ENCODE data around the gene RTEL1.
"Not testable (repeated sequence)": the region's sequence is repeated elsewhere in the genome, so short reads cannot be mapped to it uniquely, and the experiment has no call there.

Gene RTEL1

DNA sequence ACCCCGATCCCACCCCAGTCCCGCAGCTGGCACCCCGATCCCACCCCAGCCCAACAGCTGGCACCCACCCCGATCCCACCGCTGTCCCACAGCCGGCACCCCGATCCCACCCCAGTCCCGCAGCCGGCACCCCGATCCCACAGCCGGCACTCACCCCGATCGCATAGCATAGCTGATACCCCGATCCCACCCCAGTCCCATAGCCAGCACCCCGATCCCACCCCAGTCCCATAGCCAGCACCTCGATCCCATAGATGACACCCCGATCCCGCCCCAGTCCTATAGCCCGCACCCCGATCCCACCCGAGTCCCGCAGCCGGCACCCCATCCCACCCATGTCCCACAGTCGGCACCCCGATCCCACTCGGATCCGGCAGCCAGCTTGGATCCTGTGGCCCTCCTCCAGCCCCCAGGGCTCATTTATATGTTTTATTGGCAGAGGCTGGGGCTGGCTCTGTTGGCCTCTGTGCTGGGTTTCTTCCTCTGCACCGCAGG is 30.3 kb upstream of the RTEL1 start:
- no peak for DNase-seq (ENCODE audit: low read depth)
- TF ChIP-seq, protein P1, sequence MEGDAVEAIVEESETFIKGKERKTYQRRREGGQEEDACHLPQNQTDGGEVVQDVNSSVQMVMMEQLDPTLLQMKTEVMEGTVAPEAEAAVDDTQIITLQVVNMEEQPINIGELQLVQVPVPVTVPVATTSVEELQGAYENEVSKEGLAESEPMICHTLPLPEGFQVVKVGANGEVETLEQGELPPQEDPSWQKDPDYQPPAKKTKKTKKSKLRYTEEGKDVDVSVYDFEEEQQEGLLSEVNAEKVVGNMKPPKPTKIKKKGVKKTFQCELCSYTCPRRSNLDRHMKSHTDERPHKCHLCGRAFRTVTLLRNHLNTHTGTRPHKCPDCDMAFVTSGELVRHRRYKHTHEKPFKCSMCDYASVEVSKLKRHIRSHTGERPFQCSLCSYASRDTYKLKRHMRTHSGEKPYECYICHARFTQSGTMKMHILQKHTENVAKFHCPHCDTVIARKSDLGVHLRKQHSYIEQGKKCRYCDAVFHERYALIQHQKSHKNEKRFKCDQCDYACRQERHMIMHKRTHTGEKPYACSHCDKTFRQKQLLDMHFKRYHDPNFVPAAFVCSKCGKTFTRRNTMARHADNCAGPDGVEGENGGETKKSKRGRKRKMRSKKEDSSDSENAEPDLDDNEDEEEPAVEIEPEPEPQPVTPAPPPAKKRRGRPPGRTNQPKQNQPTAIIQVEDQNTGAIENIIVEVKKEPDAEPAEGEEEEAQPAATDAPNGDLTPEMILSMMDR (IDR thresholded peaks at IDR 0.05; ENCODE audit: control insufficient read depth, insufficient read depth, low read depth, low read length, missing control alignments): no peak

DNA sequence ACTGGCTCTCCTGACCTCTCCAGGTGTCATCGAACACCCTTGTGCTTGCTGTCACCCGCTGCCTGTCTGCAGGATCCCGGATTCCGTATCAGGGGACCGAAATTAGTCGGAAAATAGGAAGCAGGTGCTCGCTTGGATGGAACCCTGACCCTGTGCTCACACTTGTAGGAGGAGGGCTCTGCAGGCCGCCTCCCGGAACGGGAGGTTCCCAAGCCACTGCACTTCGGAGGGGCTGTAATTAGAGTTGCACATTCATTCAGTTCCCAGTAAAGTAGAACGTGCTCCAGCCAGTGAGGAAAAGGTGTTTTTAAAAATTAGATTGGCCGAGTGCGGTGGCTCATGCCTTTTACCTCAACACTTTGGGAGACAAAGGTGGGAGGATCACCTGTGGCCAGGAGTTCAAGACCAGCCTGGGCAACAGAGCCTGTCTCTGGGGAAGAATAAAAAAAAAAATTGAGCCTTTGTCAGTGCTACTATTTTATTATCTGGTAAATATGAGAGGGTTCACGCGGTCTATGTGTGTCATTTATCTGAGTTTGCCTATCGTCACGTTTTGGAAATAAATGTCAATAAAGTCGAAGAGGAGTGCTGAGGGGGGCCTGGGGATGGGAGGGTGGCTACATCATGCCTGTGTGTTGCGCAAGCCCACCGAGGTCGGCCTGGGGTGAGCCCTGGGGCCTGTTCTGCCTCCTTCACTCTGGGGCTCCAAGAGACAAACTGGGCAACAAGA is 29.7 kb upstream of the RTEL1 start:
- DNase-seq (ENCODE audit: low read depth): no peak
- peak overlapping the region; percentile 99 for H3K4me3 ChIP-seq (ENCODE audit: control insufficient read depth, low read depth, low read length)
- TF ChIP-seq, protein P1 (IDR thresholded peaks at IDR 0.05; ENCODE audit: control insufficient read depth, insufficient read depth, low read depth, low read length, missing control alignments): no peak

More for the DNA sequence above, 30.3 kb upstream of the RTEL1 start:
- peak overlapping the region; percentile 99 for H3K4me3 ChIP-seq (ENCODE audit: control insufficient read depth, low read depth, low read length)

DNA sequence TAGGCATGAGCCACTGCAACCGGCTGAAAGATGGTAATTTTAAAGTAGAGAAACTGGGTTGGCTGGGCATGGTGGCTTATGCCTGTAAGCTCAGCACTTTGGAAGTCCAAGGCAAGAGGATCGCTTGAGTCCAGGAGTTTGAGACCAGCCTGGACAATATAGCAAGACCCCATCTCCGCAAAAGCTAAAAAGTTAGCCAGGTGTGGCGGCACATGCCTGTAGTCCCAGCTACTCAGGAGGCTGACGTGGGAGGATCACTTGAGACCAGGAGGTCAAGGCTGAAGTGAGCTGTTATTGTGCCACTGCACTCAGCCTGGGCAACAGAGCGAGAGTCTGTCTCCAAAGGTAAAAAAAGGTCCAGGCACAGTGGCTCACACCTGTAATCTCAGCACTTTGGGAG is 27.2 kb upstream of the RTEL1 start:
- not testable (repeated sequence) for H3K4me3 ChIP-seq (ENCODE audit: control insufficient read depth, low read depth, low read length); DNase-seq (ENCODE audit: low read depth)

DNA sequence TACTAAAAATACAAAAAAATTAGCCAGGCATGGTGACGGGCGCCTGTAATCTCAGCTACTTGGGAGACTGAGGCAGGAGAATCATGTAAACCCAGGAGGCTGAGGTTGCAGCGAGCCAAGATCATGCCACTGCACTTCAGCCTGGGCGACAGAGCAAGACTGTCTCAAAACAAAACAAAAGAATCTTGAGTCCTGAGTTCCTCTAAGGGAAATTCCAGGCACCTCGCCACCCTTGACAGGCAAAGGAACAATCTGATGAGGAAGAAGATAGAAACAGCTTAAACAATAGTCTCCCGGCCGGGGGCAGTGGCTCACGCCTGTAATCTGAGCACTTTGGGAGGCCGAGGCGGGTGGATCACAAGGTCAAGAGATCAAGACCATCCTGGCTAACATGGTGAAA is 26.7 kb upstream of the RTEL1 start:
- not testable (repeated sequence) for DNase-seq (ENCODE audit: low read depth); H3K4me3 ChIP-seq (ENCODE audit: control insufficient read depth, low read depth, low read length)

DNA sequence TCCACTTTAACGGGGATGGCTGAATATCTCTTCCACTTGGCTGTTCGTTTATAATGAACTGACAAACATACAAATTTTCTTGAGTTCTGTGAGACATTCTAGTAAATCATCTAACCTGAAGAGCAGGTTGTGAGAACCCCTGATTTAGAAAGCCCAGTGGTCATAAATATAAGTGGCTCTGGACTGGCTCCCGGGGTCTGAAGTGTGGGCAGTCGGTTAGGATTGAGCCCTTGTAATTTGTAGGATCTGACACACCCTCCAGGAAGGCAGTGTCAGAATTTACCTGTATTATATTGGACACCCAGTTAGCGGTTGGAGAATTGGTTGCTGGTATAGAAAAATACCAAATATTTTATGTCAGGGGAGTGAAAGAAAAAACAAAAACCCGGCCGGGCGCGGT is 24.4 kb upstream of the RTEL1 start:
- TF ChIP-seq, protein P1 (IDR thresholded peaks at IDR 0.05; ENCODE audit: control insufficient read depth, insufficient read depth, low read depth, low read length, missing control alignments): no peak
- DNase-seq (ENCODE audit: low read depth): no peak
- no peak overlapping the region for H3K4me3 ChIP-seq (ENCODE audit: control insufficient read depth, low read depth, low read length)

DNA sequence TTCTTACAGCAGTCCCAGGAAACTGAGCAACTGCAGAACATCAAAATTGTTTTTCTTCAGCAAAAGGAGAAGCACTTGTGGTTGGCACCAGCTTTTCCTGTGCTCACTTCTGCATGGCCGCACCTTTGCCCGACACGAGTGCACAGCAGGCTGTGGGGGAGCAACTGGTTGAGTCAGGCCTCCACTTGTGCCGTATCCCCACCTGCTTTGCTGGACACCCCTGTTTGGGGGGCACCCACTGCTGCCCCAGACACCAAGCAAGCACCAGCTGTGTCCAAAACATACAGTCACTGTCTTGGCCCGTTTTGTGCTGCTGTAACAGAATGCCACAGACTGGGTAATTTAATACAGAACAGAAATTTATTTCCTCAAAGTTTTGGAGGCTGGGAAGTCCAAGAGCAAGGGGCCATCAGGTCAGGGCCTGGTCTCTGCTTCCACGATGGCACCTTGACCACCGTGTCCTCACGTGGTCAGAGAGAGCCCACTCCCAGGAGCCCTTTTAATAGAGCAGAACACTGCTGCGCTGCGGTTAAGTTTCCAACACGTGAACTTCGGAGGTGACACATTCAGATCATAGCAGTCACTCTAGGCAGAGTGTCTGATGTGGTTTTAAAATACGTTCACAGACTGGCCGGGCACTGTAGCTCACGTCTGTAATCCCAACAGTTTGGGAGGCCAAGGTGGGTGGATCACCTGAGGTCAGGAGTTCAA is 22.5 kb upstream of the RTEL1 start:
- DNase-seq (ENCODE audit: low read depth): no peak
- TF ChIP-seq, protein P1 (IDR thresholded peaks at IDR 0.05; ENCODE audit: control insufficient read depth, insufficient read depth, low read depth, low read length, missing control alignments): no peak
- H3K4me3 ChIP-seq (ENCODE audit: control insufficient read depth, low read depth, low read length): no peak overlapping the region

DNA sequence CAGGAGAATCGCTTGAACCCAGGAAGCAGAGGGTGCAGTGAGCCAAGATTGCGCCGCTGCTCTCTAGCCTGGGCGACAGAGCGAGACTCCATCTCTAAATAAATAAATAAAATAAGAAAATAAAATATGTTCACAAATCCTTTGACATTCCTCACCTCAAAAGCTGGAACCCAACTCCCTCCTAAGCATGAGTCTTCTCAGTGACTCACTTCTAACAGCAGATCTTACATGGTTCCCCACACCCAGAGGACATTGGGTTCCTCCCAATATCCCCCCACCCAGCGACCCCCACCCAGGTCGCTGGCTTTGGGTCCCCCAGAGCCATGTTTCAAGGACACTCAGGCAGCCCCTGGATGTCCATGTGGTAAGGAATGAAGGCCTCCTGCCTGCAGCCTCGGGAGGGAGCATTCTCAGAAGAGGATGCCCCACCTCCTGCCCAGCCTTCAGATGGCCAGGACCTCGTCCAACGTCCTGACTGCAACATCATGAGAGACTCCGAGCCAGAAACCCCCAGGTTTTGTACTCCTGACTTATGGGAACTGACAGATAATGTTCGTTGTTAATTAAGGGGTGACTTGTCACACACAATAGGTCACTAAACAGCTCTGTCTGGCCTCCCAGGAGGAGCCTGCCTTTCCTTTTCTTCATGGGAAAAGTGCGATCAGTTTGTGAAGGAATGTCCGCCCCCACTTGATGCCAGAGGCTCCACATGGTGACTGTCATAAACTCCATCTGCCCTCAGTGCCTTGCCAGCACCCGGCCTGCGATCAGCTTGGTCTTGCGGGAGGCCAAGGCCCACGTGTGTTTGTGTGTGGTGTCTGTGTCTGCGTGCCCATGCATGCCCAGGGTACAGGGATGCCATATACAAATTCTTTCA is 21.1 kb upstream of the RTEL1 start:
- DNase-seq (ENCODE audit: low read depth): no peak
- TF ChIP-seq, protein P1 (IDR thresholded peaks at IDR 0.05; ENCODE audit: control insufficient read depth, insufficient read depth, low read depth, low read length, missing control alignments): no peak
- no peak overlapping the region for H3K4me3 ChIP-seq (ENCODE audit: control insufficient read depth, low read depth, low read length)
